ENCODE data around the gene FCMR.

- no peak for TF ChIP-seq PATZ1 (CRISPR knock-in tag; IDR thresholded peaks at IDR 0.05; ENCODE audit: borderline replicate concordance)
- no peak for TF ChIP-seq CREB5 (CRISPR knock-in tag; IDR thresholded peaks at IDR 0.05; ENCODE audit: low read depth)
- TF ChIP-seq CSDC2 (CRISPR knock-in tag; IDR thresholded peaks at IDR 0.05), result no peak
- no peak for TF ChIP-seq TSHZ2 (CRISPR knock-in tag; IDR thresholded peaks at IDR 0.05)
- no peak for TF ChIP-seq ARNTL (CRISPR knock-in tag; IDR thresholded peaks at IDR 0.05; ENCODE audit: borderline replicate concordance, low read depth)
- no peak for TF ChIP-seq GLIS3 (CRISPR knock-in tag; IDR thresholded peaks at IDR 0.05)
- TF ChIP-seq BACH2 (CRISPR knock-in tag; IDR thresholded peaks at IDR 0.05; ENCODE audit: borderline replicate concordance), result no peak
- TF ChIP-seq CSRNP3 (CRISPR knock-in tag; IDR thresholded peaks at IDR 0.05), result no peak
- no peak for TF ChIP-seq RARB (CRISPR knock-in tag; IDR thresholded peaks at IDR 0.05)
- TF ChIP-seq POU6F1 (CRISPR knock-in tag; IDR thresholded peaks at IDR 0.05; ENCODE audit: borderline replicate concordance, low read depth), result no peak
- no peak for TF ChIP-seq ZFP30 (CRISPR knock-in tag; IDR thresholded peaks at IDR 0.05)
- TF ChIP-seq ZNF565 (CRISPR knock-in tag; conservative IDR thresholded peaks at IDR 0.05; ENCODE audit: low read depth), result no peak
Observed at GRCh38 chr1:206905295-206906164, 16.2 kb downstream of the FCMR start.

Measured in SK-N-SH treated with all-trans-retinoic acid at 6 μM for 48 hours (cell line).